Measurements from ENCODE around the gene RNF103. TPM values are rescaled to one million over a fixed set of nuclear protein-coding genes. Genes with fewer than 3 reads are reported as not detected.

Gene RNF103
- total and polyA plus RNA-seq, 2 of the 13 experiments (the other 11 are each of a cell fraction or from before 2014, with no cell fraction given): 19.8 to 21.1 TPM

DNA sequence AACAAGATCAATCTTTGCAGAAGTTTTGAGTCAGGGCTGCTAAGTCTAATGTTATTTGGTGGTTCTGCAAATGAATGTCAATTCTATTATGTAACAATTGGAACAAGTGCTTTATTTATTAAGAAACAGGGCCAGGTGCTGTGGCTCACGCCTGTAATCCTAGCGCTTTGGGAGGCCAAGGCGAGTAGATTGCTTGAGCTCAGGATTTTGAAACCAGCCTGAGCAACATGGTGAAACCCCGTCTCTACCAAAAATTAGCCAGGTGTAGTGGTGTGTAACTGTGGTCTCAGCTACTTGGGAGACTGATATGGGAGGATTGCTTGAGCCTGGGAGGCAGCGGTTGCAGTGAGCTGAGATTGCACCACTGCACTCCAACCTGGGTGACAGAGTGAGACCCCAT is 13.2 kb upstream of the RNF103 start (continued):
- TF ChIP-seq PHF8 (CRISPR knock-in tag; IDR thresholded peaks at IDR 0.05) (0 out of 2 replicates have a peak, but pooled peaks have one; percentile 15), AFF4 (CRISPR knock-in tag; IDR thresholded peaks at IDR 0.05) (no peak), POGZ (CRISPR knock-in tag; IDR thresholded peaks at IDR 0.05) (peak; percentile 44; the same call in 1 of the 2 replicates), ZNF468 (CRISPR knock-in tag; IDR thresholded peaks at IDR 0.05) (no peak), RNF2 (conservative IDR thresholded peaks at IDR 0.05; ENCODE audit: low read depth) (no peak), SOX6 (IDR thresholded peaks at IDR 0.05) (no peak), SOX6 (CRISPR knock-in tag; IDR thresholded peaks at IDR 0.05) (peak; percentile 36; the same call in 1 of the 2 replicates), ZNF276 (CRISPR knock-in tag; IDR thresholded peaks at IDR 0.05; ENCODE audit: low read depth) (no peak), ZNF503 (CRISPR knock-in tag; IDR thresholded peaks at IDR 0.05) (no peak), ZNF430 (CRISPR knock-in tag; IDR thresholded peaks at IDR 0.05) (peak; percentile 47; the same call in 1 of the 2 replicates), SOX5 (CRISPR knock-in tag; IDR thresholded peaks at IDR 0.05; ENCODE audit: borderline replicate concordance) (peak; percentile 9; the same call in 1 of the 2 replicates), ZNF292 (CRISPR knock-in tag; IDR thresholded peaks at IDR 0.05; ENCODE audit: borderline replicate concordance, low read depth) (peak; percentile 83; the same call in 1 of the 2 replicates), KLF16 (CRISPR knock-in tag; IDR thresholded peaks at IDR 0.05) (peak in 1 of 2 experiments; percentile 16; a peak in 1 of 4 replicates), ZNF577 (CRISPR knock-in tag; IDR thresholded peaks at IDR 0.05; ENCODE audit: borderline replicate concordance, low read depth) (no peak), CEBPB (IDR thresholded peaks at IDR 0.05; ENCODE audit: borderline replicate concordance, low read depth, low read length) (peak; percentile 0; the same call in 1 of the 2 replicates)
- TF ChIP-seq, protein P1, sequence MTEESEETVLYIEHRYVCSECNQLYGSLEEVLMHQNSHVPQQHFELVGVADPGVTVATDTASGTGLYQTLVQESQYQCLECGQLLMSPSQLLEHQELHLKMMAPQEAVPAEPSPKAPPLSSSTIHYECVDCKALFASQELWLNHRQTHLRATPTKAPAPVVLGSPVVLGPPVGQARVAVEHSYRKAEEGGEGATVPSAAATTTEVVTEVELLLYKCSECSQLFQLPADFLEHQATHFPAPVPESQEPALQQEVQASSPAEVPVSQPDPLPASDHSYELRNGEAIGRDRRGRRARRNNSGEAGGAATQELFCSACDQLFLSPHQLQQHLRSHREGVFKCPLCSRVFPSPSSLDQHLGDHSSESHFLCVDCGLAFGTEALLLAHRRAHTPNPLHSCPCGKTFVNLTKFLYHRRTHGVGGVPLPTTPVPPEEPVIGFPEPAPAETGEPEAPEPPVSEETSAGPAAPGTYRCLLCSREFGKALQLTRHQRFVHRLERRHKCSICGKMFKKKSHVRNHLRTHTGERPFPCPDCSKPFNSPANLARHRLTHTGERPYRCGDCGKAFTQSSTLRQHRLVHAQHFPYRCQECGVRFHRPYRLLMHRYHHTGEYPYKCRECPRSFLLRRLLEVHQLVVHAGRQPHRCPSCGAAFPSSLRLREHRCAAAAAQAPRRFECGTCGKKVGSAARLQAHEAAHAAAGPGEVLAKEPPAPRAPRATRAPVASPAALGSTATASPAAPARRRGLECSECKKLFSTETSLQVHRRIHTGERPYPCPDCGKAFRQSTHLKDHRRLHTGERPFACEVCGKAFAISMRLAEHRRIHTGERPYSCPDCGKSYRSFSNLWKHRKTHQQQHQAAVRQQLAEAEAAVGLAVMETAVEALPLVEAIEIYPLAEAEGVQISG (CRISPR knock-in tag; IDR thresholded peaks at IDR 0.05): no peak

Data from HepG2 (cell line).